ENCODE measurements around the gene COL3A1.

The COL3A1 gene

DNA sequence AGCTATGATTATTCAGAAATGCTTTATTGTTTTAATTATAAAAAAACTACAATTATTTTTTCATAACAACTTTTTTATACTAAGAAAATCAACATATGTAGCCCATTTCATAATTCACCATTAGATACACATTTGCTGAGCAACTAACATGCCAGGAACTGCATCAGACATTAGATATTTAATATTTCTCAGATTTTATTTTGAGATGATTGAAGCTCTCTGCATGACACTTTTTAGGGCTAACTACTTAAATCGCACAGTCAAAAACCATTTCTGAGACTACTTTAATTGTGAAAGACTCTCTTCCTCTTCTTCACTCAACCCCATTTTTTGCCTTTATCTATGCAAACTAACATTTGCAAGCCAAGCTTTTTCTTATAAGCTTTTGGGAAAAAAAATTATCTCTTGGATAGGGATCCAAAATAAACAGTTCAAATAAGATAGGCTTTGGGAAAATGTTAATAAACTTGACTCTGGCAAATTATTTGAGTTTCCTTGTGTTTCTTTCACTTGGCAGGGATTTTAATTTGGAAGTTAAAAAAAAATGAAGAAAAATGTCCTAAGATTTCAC, 9.1 kb upstream of the COL3A1 start:
- TF ChIP-seq SPI1 (IDR thresholded peaks at IDR 0.05; ENCODE audit: borderline replicate concordance, low read depth) (no peak), GABPA (IDR thresholded peaks at IDR 0.05; ENCODE audit: low read depth) (no peak), POLR2AphosphoS5 (IDR thresholded peaks at IDR 0.05; ENCODE audit: low read depth) (no peak)
- TF ChIP-seq, protein P1, sequence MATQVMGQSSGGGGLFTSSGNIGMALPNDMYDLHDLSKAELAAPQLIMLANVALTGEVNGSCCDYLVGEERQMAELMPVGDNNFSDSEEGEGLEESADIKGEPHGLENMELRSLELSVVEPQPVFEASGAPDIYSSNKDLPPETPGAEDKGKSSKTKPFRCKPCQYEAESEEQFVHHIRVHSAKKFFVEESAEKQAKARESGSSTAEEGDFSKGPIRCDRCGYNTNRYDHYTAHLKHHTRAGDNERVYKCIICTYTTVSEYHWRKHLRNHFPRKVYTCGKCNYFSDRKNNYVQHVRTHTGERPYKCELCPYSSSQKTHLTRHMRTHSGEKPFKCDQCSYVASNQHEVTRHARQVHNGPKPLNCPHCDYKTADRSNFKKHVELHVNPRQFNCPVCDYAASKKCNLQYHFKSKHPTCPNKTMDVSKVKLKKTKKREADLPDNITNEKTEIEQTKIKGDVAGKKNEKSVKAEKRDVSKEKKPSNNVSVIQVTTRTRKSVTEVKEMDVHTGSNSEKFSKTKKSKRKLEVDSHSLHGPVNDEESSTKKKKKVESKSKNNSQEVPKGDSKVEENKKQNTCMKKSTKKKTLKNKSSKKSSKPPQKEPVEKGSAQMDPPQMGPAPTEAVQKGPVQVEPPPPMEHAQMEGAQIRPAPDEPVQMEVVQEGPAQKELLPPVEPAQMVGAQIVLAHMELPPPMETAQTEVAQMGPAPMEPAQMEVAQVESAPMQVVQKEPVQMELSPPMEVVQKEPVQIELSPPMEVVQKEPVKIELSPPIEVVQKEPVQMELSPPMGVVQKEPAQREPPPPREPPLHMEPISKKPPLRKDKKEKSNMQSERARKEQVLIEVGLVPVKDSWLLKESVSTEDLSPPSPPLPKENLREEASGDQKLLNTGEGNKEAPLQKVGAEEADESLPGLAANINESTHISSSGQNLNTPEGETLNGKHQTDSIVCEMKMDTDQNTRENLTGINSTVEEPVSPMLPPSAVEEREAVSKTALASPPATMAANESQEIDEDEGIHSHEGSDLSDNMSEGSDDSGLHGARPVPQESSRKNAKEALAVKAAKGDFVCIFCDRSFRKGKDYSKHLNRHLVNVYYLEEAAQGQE (IDR thresholded peaks at IDR 0.05; ENCODE audit: insufficient replicate concordance, low read depth) = no peak
- TF ChIP-seq, protein P2, sequence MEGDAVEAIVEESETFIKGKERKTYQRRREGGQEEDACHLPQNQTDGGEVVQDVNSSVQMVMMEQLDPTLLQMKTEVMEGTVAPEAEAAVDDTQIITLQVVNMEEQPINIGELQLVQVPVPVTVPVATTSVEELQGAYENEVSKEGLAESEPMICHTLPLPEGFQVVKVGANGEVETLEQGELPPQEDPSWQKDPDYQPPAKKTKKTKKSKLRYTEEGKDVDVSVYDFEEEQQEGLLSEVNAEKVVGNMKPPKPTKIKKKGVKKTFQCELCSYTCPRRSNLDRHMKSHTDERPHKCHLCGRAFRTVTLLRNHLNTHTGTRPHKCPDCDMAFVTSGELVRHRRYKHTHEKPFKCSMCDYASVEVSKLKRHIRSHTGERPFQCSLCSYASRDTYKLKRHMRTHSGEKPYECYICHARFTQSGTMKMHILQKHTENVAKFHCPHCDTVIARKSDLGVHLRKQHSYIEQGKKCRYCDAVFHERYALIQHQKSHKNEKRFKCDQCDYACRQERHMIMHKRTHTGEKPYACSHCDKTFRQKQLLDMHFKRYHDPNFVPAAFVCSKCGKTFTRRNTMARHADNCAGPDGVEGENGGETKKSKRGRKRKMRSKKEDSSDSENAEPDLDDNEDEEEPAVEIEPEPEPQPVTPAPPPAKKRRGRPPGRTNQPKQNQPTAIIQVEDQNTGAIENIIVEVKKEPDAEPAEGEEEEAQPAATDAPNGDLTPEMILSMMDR (IDR thresholded peaks at IDR 0.05; ENCODE audit: insufficient read depth, low read length) = no peak
- no peak overlapping the region for H3K27ac ChIP-seq (replicated peaks)
- DNase-seq (ENCODE audit: low read depth in 1 of 2, low spot score in 1 of 2) = no peak
- no peaks in the 10 kb centered on the region for H3K27me3 ChIP-seq (ENCODE audit: insufficient read depth, poor library complexity, severe bottlenecking)
- H3K4me3 ChIP-seq (replicated peaks; ENCODE audit: insufficient read depth, low read length) = no peak overlapping the region

DNA sequence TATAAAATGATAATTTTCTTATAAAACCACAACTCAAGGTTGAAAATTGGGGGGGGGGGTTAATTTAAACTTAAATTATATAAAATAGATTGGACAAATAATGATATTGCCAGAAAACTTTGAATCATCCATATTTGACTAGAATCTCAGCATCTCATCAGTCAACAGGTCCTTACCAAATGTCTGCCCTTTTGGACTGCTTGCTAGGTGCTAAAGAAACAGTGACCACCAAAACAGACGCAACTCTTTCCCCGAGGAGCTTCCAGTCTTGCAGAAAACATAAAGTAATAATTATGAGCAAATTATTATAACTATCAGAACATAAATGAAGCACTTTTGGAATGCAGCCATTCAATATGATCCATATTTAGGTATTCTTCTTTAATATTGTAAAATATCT, 8.6 kb upstream of the COL3A1 start:
- no peak overlapping the region for H3K4me3 ChIP-seq (replicated peaks; ENCODE audit: insufficient read depth, low read length)
- DNase-seq (ENCODE audit: low read depth in 1 of 2, low spot score in 1 of 2) = no peak
- no peak overlapping the region for H3K27ac ChIP-seq (replicated peaks)
- TF ChIP-seq, protein P1 (IDR thresholded peaks at IDR 0.05; ENCODE audit: insufficient replicate concordance, low read depth) = no peak
- TF ChIP-seq, protein P2 (IDR thresholded peaks at IDR 0.05; ENCODE audit: insufficient read depth, low read length) = no peak
- TF ChIP-seq GABPA (IDR thresholded peaks at IDR 0.05; ENCODE audit: low read depth) (no peak), SPI1 (IDR thresholded peaks at IDR 0.05; ENCODE audit: borderline replicate concordance, low read depth) (no peak), POLR2AphosphoS5 (IDR thresholded peaks at IDR 0.05; ENCODE audit: low read depth) (no peak)
- H3K27me3 ChIP-seq (ENCODE audit: insufficient read depth, poor library complexity, severe bottlenecking) = no peaks in the 10 kb centered on the region

DNA sequence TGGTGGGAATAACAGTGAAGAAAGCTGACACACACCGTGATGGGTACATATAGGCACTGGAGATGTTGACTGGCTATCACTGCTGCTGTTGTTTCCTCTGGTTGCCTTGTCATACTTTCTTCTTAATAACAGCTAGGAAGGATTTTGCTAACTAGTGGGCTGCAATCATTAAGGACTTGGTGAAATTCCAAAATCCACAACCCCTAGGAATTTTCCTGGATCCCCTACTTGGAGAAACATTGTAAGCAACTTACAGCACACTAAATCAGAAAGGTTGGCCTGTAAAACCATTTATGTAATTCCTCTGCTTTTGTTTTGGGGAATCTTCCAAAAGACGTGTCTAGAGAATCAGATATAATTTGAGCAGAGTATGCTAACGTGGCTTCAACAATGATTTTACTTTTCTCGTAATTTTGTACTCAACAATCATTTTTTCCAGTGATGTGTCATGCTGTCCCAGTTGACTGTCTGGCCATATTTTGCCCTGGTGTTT, 8.0 kb upstream of the COL3A1 start:
- no peak overlapping the region for H3K4me3 ChIP-seq (replicated peaks; ENCODE audit: insufficient read depth, low read length)
- no peak for DNase-seq (ENCODE audit: low read depth in 1 of 2, low spot score in 1 of 2)
- H3K27ac ChIP-seq (replicated peaks) = no peak overlapping the region
- H3K27me3 ChIP-seq (ENCODE audit: insufficient read depth, poor library complexity, severe bottlenecking) = no peaks in the 10 kb centered on the region
- TF ChIP-seq POLR2AphosphoS5 (IDR thresholded peaks at IDR 0.05; ENCODE audit: low read depth) = no peak
- TF ChIP-seq SPI1 (IDR thresholded peaks at IDR 0.05; ENCODE audit: borderline replicate concordance, low read depth) = no peak
- no peak for TF ChIP-seq GABPA (IDR thresholded peaks at IDR 0.05; ENCODE audit: low read depth)
- TF ChIP-seq, protein P1 (IDR thresholded peaks at IDR 0.05; ENCODE audit: insufficient replicate concordance, low read depth) = no peak
- TF ChIP-seq, protein P2 (IDR thresholded peaks at IDR 0.05; ENCODE audit: insufficient read depth, low read length) = no peak

Measured in HL-60 (cell line).